Measurements from ENCODE around the gene GAS1.

Gene GAS1, protein sequence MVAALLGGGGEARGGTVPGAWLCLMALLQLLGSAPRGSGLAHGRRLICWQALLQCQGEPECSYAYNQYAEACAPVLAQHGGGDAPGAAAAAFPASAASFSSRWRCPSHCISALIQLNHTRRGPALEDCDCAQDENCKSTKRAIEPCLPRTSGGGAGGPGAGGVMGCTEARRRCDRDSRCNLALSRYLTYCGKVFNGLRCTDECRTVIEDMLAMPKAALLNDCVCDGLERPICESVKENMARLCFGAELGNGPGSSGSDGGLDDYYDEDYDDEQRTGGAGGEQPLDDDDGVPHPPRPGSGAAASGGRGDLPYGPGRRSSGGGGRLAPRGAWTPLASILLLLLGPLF

DNA sequence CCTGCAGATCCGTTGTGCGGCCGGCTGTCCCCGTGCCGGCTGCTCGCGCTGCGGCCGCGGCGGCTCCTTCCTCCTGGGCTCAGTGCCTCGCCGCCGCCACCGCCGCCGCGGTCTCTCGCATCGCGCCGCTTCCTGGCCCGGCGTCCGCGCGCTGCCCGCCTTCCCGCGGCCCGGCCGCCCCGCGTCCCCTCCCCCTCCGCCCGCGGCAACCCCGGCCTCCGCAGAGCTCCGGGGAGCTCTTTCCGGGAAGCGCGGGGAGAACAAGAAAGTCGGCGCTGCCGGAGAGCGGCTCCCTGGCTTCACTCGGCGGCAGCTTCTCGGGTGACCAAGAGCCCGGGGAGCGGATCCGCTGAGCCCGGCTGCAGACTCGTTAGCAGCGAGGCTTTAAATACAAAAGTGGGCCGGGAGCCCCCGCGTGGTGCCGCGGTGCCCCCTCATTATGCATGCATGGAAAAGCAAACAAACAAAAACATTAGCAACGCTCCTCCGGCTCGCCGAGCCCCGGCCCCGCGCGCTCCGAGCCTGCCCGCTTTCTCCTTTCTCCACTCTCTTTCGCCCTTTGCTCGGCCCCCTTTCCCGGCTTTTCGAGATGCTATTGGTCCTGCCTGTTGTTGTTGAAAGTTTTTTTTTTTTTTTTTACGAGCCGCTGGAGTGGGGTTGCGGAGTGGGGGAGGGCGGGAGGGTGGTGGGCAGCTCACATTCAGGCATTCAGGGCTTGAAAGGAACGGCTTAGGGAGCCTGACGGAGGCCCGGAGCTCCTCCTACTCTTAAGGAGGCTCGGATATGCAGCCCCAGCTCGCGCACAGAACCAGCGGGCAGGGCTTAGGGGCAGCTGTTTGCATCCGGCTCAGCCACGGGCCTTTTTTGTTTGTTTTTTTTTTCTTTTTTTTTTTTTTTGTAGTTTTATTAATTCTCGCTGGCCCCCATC, at the start of gene GAS1:
Gene GAS1 (minus strand): TSS at position 361 of the 928 bp plus-strand sequence. CDS start 727 bp downstream, outside the sequence.
- DNase-seq = peak; percentile 93

DNA sequence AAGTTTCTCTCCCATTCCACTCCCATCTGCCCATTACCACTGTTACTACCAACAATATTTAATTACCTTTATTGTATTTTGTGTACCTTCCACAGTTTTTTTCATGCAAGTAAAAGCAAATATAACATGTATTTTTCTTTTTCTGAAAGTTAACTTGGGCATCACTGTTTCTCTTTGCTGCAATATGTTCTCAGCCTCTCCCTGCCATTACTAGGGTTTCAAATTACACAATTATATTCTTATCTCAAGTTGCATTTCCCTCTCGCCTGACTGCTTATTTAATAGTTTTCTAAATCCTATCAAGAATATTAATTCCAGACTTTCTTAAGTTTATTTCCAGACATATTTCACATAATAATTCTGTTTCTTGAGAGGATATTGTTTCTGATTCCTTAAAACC, 46.9 kb upstream of the GAS1 start:
- DNase-seq = no peak

DNA sequence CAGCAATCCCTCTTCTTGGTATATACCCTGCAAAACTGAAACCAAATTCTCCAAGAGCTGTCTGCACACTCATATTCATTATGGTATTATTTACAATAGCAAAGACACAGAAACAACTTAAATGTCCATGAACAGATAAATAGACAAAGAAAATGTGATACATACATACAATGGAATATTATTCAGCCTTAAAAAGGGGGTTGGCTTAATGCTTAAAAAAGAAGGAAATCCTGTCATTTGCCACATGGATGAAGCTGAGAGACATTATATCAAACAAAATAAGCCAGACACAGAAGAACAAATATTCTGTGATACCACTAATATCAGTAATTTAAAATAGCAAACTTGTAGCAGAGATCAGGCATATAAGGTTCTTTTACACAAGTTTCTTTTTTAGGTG, 46.5 kb upstream of the GAS1 start:
- DNase-seq = no peak

DNA sequence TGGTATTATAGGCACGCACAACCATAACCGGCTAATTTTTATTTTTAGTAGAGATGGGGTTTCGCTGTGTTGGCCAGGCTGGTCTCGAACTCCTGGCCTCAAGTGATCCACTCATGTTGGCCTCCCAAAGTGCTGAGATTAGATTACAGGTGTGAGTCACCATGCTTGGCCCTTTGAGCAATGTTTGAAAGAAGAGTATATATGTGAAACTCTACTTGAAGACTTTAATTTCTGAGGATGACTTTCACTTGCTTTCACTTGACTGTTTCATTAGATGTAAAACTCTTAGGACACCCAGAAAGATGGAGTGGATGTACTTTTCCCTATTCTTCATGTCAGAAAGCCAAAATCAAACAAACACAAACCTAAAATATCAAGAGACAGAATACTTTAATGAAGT, 43.8 kb upstream of the GAS1 start:
- no peak for DNase-seq

DNA sequence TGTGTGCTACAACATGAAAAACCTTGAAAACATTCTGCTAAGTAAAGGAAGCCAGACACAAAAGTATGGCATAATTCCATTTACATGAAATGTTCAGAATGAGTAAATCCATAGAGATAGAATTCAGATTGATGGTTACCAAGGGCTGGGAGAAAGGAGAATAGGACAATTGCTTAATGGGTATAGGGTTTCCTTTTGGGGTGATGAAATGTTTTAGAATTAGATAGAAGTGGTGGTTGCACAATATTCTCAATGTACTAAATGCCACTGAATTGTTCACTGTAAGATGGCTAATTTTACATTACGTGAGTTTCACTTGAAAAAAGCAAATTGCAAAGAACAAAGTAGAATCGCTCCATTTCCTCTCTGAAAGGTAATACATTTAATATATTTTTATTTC, 43.0 kb upstream of the GAS1 start:
- no peak for DNase-seq

DNA sequence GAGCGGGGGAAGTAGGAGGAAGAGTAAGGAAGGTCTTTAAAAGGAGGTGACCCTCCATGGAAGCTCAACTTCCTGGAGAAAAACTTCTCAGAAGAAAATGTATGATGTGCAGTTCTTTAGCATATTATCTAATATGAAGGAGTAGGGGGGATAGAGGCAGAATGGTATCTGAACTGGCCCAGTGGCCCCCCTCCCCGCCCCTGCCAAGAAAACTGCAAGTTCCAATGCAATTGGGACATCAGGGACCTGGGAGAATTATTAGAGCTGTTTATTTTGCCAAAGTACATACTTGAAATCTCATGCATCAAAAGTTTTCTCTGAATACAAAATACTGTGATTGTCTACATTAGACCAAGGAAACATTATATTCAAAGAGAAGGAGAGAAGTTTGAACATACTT, 40.6 kb upstream of the GAS1 start:
- DNase-seq = no peak

DNA sequence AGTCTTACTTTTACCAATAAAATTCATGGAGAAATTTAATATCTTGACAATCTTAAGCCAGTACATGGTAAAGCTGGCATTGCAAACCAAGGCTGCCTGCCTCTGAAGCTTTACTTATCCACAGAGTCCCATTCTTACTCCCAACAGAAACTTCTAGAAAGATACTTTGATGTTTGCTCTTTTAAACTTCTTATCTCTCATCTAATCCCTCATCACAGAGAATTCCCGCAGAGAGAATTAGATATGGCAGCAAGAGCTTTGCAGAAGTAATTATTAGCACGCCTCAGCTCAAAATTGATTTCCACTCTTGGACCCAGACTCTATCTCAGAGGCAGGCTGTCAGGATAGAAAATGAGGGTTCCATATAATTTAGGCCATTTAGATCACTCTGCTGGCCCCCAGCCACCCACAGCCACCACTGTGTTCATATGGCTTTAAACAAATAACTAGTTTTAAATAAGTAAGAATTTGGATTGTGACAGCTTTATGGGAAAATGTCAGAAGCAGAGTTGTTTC, 37.9 kb upstream of the GAS1 start:
- no peak for DNase-seq

DNA sequence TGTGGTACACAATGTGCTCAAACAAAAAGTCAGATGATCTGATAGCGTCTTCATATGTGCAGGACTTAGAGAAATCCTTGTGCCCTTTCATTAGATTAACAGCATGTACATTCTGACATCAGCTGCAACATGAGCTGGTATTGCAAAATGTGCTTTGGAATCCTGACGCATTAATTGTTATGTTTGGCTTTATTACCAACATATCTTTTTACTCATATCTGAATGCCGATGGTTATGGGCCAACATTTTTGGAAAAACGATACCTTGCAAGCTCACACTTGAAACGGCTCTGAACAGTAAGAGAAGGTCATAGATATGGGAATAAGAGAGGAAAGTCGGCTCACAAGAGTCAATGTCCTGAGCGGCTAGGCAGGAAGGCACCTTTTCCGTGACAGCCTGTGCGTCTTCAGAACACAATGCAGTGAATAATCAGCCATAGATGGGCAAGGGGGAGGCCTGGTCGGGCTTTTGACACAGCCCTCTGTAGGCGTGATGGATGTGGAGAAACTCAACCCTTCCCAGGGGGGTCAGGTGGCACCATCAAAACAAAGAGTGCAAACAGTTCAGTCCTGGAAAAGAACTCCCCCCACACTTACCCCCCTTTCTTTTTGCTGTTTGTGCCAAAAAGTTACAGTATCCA, 36.4 kb upstream of the GAS1 start:
- DNase-seq = peak; percentile 86

DNA sequence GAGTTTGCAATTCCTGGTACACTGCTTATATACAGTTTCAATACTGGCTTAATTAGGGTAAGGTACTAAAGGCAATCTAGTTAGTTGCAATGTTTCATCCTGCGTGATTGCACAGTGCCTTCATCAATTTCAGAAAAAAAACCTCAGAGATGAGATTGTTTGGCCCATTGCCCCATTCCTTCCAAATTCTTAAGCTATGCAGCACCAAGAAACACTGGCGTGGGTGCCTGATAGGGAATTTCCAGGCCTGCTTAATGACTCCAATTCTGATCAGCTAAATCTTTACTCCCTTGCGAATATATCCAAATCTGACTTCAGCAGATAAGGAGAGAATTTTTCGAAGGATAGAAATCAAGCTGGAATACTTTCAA, 35.9 kb upstream of the GAS1 start:
- peak; percentile 84 for DNase-seq

DNA sequence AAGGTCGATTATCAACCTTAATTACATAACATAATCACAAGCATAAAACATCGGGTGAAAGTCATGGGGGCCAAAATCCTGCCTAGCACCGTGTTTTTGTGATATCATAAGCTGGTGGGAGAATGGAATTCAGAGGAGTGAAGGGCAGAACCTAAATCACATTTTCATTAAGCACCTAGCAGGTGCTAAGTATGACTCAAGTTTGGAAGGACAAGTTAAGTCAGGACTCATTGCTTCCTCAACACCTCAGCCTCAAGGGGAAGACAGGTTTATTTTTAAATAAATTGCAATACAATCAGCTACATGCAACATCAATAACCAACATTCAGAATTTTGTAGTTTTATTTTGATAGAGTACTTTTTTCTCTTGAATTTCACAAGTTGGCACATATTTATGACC, 33.5 kb upstream of the GAS1 start:
- no peak for DNase-seq

DNA sequence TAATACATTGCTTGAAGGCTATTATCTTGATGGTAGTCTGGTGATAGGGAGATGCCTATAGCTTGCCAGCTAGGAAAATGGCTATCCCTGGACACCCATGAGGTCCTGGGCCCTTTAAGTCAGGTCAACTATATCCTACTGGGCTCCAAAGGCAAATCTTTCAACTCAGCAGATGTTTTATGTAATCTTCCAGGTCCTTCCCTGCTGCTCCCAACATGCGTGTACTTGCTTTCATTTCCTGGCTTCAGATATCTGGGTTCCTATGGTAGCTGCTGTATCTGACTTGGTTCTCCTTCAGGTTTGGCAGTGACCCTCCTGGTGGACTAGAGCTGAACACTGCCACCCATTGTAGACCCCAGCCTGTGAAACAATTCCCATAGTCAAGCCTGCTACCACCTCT, 32.4 kb upstream of the GAS1 start:
- no peak for DNase-seq

DNA sequence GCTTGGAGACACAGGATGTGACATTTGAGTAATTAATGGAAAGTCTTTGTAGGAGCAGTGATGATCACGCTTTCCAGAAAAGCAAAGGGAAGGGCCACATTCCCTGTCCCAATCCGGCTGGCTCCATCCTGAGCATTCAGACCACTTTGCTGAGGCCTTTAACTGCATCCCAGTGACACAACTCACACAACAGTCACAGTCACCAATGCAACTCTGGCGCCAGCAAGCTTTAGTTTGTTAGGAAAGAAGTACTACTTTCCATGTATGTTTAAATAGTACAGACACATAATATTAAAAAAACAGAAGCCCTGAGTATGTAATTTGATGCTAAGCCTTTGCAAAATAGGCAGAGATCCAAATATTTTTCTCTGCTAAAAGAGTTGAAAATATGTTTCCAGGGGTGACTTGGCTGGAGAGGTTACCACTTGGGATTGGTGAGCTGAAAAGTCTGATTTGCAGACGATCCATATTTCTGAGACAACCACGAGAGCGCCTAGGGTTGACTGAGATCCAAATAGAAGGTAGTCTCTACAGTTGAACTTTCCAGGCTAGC, 31.7 kb upstream of the GAS1 start:
- DNase-seq = peak; percentile 30

DNA sequence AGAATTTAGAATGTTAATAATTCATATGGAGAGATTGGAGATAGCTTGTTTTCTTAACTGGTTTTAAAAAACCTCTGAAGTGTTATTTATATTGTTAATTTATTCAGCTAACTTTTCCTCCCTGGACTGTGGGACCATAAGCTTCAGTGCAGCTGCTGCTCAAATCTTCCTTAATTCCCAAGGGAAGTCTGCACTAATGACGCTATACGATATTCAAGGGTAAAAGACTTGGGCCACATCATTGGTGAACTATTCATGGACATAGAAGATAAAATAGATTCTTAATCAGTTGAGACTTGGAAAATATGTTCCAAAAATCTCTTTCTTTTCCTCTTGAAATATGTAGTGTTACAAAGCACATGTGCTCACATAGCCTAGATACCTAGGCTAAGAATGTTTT, 31.1 kb upstream of the GAS1 start:
- DNase-seq = no peak

DNA sequence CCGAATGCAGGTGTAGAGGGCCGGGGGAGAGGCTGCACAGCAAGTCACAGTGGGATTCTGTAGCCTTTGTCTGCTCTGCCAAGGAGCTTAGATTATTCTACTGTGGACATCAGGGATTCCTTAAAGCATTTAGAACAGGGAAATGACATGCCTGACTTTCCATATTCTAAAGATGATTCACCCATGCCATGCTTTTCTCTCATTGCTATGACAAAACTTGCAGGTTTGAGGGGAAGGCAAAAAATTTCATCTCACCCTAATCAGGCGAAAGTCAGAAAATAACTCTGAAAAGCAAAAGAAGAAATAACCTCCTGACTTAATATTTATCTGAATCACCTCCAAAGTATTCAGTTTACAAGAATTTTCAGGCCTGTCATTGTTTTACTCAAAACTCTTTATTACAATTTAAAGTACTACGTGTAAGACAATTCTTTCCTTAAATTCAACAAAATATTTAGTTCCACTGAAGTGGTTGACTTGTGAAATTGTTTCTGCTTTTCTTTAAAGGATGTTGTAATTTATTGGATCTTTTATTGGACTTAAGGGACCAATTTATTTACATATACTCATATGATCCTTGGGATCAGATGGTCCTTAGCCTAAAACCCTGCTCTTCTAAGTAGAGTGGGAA, 30.0 kb upstream of the GAS1 start:
- DNase-seq = peak; percentile 76

DNA sequence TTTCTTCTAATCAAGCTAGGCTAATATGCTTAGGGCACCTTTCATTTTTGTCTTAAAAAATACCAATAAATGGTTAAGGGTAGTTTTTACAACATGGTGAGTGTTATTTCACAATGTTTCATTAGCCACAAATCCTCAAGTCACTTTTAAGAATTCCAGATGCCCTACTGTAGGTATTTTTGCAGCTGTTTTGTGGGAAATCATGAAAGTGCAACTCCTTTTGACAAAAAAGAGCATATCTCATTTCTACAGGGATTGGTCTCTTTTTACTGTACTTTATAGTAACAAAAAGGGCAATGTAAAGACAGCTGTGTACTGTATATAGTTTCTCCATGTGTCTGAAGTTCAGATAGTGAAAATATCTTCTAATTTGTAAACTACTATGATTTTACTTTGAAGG, 28.3 kb upstream of the GAS1 start:
- no peak for DNase-seq

DNA sequence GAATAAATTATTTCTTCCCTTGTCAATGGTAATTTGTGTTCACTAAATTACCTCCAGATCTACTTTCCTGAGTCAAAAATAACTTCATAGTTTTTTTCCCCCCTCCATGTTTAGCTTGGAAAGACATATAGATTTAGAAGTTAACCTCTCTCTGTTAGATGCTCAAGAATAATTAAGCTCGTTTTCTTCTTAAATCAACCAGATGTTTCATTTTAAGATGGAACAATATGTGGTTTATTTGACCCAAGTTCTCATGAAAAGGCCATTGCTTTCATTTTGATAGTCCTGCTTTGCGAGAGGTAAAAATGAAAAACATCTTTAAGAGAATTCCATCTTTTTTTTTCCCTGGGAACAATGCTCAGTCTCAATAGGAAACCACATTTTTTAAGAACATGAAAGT, 27.7 kb upstream of the GAS1 start:
- no peak for DNase-seq

DNA sequence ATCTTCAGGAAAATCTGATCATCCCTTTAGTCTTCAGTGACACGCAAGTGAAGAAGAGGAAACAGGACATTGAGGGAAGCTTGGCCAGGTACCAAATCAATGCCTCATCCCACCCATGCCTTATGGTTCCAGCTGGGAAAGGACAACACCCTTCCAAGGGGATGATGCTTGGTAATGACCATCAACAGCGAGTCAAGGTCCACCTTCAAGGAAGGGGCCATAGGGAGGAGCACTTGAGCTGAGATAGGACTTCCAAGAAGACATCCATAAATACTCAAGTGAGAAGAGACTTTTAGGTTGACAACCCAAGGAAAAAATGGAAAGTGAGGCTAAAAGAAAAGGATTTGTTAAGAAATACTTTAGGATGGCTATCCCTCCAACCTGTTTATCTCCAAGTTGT, 27.1 kb upstream of the GAS1 start:
- peak; percentile 12 for DNase-seq

DNA sequence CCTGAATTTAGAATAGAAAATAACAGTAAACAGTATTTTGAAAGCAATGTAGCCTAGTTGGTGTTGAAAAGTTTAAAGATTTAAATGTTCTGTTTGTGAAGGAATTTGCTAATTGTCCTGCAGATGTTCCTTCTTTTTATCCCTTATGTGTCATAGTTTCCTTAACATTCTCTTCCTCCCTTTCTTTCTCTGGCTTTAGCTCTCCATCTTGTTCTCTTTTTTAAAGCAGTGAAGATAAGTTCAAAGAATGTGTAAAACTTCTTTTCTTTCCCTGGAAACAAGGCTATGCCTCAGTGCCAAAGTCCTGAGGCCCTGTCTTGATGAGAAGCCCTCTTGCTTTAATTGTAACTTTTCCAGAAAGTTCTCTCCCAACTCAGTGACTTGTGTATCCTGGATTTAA, 24.4 kb upstream of the GAS1 start:
- no peak for DNase-seq

DNA sequence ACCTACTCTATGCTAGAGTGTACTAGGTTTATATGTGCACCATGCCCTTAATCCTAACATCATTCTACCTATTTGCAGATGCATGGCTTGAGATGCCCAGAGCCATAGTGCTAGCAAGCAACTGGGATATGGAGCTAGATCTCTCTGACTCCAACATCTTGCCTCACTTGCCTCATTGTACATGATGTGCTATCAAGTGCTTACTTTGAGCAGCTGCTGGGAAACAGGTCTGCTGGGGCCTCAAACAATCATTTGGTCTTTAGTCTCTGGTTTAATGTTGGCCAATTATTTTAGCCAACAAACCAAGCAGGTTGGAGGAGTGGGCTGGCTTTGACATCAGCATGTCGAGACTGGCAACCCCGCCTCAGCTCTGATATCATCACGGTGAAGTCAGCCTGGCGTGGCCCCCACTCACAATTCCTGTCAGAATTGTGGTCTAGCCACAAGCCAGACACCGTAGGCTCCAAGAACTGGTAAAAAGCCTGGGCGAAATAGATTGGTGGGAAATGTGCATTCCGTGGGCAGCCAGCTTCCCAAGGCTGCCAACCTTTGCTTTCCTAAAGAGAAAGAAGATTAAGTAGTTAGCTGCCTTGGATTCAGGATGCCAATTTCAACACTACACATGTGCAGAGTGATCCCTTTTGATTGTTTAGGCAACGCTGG, 21.1 kb upstream of the GAS1 start:
- DNase-seq = no peak

DNA sequence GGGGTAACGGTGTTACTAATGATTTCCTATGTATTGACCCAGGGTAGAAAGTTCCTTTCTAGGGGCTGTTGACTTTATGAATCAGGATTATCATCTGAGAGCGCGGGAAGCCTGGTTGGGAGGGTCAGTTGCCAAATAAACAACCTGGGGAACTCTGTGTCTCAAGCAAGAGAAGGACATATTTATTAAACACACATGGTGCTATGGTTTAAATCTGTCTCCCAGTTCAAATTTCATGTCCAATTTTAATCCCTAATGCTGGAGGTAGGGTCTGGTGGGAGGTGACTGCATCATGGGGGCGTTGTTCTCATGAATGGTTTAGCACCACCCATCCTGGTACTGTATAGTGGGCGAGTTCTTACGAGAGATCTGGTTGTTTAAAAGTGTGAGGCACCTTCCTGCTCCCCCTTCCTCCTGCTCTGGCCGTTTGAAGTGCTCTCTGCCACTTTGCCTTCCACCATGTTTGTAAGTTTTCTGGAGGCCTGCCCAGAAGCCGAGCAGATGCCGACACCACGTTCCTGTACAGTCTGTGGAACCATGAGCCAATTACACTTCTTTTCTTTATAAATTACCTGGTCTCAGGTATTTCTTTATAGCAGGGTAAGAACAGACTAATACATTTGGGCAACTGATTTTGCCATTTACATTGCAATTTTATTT, 19.7 kb upstream of the GAS1 start:
- no peak for DNase-seq

DNA sequence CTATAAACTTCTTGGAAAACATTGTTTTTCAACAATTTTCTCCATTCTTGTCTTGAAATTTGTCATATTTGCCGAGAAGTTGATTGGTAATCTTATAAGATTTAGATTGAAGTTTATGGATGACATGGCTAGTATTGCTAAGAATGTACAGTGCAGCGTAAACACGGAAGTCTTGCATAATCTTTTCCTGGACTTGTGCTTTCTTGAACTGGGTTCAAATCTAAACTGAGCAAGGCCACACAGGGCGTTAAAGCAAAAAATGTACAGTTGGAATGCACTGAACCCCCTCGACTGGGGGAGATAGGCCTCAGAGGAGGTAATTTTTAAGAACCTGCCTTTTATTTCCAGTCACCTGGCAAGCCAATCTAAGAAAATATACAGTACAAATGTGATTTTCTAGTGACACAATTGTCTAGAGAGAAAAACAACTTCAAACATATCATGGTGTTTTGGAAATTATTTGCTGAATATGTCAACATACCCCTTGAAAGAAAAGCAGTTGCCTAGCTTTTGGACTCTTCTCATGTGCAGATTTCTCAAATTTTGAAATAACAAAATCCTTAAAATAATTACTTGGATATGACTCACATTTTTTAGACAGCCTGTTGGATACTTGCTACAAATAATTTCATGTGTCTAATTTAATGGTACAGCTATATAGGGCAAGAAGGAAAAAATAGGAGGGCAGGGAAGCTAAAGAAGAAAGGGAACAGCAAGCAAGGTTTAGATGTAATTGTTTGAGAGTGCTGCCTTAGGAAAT, 18.5 kb upstream of the GAS1 start:
- no peak for DNase-seq
